Loucy (cell line): Measurements from ENCODE around the gene CANT1.

Experiments used
- H2AFZ ChIP-seq: fragments of 200-600 bp; sonication (generic); 2 replicates; pipeline ENCODE4 v1.6.0; 2016; ENCODE audit warnings: antibody characterized with exemption, mild to moderate bottlenecking, low read length, moderate library complexity
- H3F3A ChIP-seq: fragments of 200-600 bp; 2 replicates; pipeline ENCODE4 v1.6.0; 2016; ENCODE audit warnings: antibody characterized with exemption, low read depth, mild to moderate bottlenecking
- H3K27me3 ChIP-seq: fragments of 200-600 bp; sonication (generic); 2 replicates; pipeline ENCODE4 v1.6.1; 2014; ENCODE audit warnings: low read length, mild to moderate bottlenecking; ENCODE audit not compliant: insufficient read depth, poor library complexity, severe bottlenecking
- H3K36me3 ChIP-seq: fragments of 200-600 bp; sonication (generic); 2 replicates; pipeline ENCODE4 v1.6.1; 2016; ENCODE audit warnings: low read length; ENCODE audit not compliant: insufficient read depth
- H3K4me1 ChIP-seq: fragments of 200-600 bp; sonication (generic); 2 replicates; pipeline ENCODE4 v1.5.1; 2014; ENCODE audit warnings: low read length, mild to moderate bottlenecking; ENCODE audit not compliant: insufficient read depth, poor library complexity, severe bottlenecking
- H3K4me2 ChIP-seq: fragments of 200-600 bp; sonication (generic); 2 replicates; pipeline ENCODE4 v1.6.0; 2014; ENCODE audit warnings: antibody characterized with exemption, low read length, low read depth, mild to moderate bottlenecking; ENCODE audit not compliant: poor library complexity, severe bottlenecking
- H3K4me3 ChIP-seq: fragments of 200-600 bp; sonication (generic); 2 replicates; pipeline ENCODE4 v1.5.1; 2014; ENCODE audit warnings: low read length, mild to moderate bottlenecking, mixed read lengths; ENCODE audit not compliant: poor library complexity, severe bottlenecking
- H3K79me2 ChIP-seq: fragments of 200-600 bp; sonication (generic); 2 replicates; pipeline ENCODE4 v1.6.1; 2014; ENCODE audit warnings: low read length; ENCODE audit not compliant: insufficient read depth
- H3K9ac ChIP-seq: fragments of 200-600 bp; sonication (generic); 2 replicates; pipeline ENCODE4 v1.6.0; 2014; ENCODE audit warnings: mild to moderate bottlenecking, low read depth, low read length, moderate library complexity; ENCODE audit not compliant: poor library complexity, severe bottlenecking
- H3K9me2 ChIP-seq: fragments of 200-600 bp; sonication (generic); replicated peaks from 2 replicates; pipeline ENCODE4 v1.6.1; 2016; ENCODE audit warnings: low read depth, low read length, mixed read lengths
- H3K9me3 ChIP-seq: fragments of 200-600 bp; sonication (generic); 2 replicates; pipeline ENCODE4 v1.6.1; 2014; ENCODE audit warnings: mild to moderate bottlenecking, antibody characterized with exemption, low read length, low read depth; ENCODE audit not compliant: insufficient read depth
- H4K20me1 ChIP-seq: fragments of 200-600 bp; sonication (generic); 2 replicates; pipeline ENCODE4 v1.6.0; 2014; ENCODE audit warnings: antibody characterized with exemption, low read length, mild to moderate bottlenecking; ENCODE audit not compliant: insufficient read depth, poor library complexity, severe bottlenecking
- CTCF ChIP-seq: fragments of 200-600 bp; sonication (generic); conservative IDR thresholded peaks from 2 replicates; pipeline ENCODE4 v1.5.1; 2014; ENCODE audit warnings: mild to moderate bottlenecking, antibody characterized with exemption, low read length
- EZH2phosphoT487 ChIP-seq: fragments of 200-600 bp; IDR thresholded peaks from 2 replicates; pipeline ENCODE4 v1.6.1; 2018; ENCODE audit warnings: antibody characterized with exemption, mild to moderate bottlenecking, moderate library complexity, borderline replicate concordance

CANT1 gene

DNA sequence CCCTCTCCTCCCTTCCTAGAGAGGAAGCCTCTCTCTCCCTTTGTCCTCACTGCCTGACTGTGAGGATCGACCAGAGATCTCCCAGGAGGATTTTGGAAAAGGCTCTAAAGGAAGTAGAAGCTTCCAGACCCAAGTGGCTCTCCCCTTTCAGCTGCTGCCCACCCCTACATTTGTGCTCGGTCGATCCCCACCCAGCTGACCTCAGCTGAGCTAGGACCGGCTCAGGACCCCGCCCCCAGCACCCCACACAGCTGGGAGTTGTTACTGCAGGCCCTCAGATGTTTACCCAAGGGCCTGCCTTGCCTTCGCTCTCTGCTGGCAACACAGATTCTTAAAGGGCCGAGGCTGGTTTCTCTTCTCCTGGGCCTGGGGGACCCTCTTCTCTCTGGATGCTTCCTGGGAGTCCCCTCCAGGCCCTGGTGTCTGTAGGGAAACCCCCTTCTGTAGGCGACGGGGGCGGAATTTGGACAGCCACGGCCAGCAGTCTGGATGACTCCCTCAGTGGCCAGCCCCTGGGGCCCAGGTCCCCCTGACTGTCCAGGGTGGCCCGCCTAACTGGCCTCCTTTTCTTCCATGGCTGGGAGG is 57.5 kb downstream of the CANT1 start:
- no peaks in the 10 kb centered on the region for H3K9me3 ChIP-seq
- no peaks in the 10 kb centered on the region for H3K4me1 ChIP-seq
- no peaks in the 10 kb centered on the region for H3K36me3 ChIP-seq
- no peak overlapping the region for H3K4me3 ChIP-seq
- H2AFZ ChIP-seq = no peak overlapping the region
- H3K9ac ChIP-seq = no peak overlapping the region
- no peaks in the 10 kb centered on the region for H3F3A ChIP-seq
- no peaks in the 10 kb centered on the region for H4K20me1 ChIP-seq
- no peak for TF ChIP-seq EZH2phosphoT487
- TF ChIP-seq CTCF = no peak
- no peaks in the 10 kb centered on the region for H3K79me2 ChIP-seq
- no peaks in the 10 kb centered on the region for H3K9me2 ChIP-seq
- H3K4me2 ChIP-seq = no peak overlapping the region
- H3K27me3 ChIP-seq = no peaks in the 10 kb centered on the region

- Histone ChIP-seq H3K27me3 (no peaks in the 10 kb centered on the region), H3K9me2 (no peaks in the 10 kb centered on the region), H3K4me2 (no peak overlapping the region), H2AFZ (no peak overlapping the region), H4K20me1 (no peaks in the 10 kb centered on the region), H3K4me3 (no peak overlapping the region), H3K36me3 (no peaks in the 10 kb centered on the region), H3F3A (no peaks in the 10 kb centered on the region), H3K9ac (no peak overlapping the region), H3K79me2 (no peaks in the 10 kb centered on the region), H3K9me3 (no peaks in the 10 kb centered on the region), H3K4me1 (no peaks in the 10 kb centered on the region)
- no peak for TF ChIP-seq CTCF
- TF ChIP-seq EZH2phosphoT487 = no peak
Observed at GRCh38 chr17:78950870-78951269, 58.7 kb downstream of the CANT1 start.

DNA sequence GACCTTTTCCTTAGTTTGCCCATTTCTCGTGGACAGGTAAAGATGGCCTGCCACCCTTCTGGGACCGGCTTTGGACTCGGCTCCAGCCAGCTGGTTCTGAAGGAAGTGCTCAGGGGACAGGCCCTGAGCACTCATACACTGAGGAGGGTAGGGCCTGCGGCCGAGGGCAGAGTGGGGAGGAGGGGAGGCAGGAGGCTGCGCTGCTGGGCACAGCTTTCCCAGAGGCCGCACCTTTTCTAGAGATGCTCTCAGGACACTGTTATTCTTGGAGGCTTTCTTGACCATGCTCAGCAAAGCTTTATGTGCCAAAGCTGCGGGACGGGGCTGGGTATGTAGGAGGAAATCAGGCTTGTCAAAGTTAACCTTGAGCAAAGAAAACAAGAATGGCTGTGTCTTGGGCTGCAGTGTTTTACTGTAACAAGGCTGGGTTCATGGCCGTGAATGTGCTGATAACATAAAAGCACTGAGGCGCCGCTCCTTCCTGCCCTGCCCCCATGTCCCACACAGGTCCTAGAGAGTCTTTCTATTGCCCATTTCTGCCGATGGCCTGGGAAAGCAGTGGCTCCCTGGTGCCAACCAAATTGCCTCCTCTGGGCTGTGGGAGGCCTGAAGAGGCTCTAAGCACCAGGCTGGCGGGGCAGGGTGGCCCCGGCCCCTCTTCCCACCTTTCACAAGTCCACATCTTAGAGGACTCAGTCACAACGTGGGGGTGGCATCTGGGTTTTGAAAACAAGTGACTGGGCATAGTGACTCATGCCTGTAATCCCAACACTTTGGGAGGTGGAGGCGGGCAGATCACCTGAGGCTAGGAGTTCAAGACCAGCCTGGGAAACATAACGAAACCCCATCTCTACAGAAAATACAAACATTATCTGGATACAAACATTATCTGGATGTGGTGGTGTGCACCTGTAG is 62.1 kb downstream of the CANT1 start:
- H3K4me3 ChIP-seq = no peak overlapping the region
- no peaks in the 10 kb centered on the region for H3K79me2 ChIP-seq
- no peak overlapping the region for H3K4me2 ChIP-seq
- no peak overlapping the region for H2AFZ ChIP-seq
- H3F3A ChIP-seq = no peaks in the 10 kb centered on the region
- H3K36me3 ChIP-seq = no peaks in the 10 kb centered on the region
- H3K27me3 ChIP-seq = no peaks in the 10 kb centered on the region
- no peaks in the 10 kb centered on the region for H3K9me3 ChIP-seq
- no peak overlapping the region for H3K9ac ChIP-seq
- no peaks in the 10 kb centered on the region for H3K9me2 ChIP-seq
- no peak for TF ChIP-seq EZH2phosphoT487
- TF ChIP-seq CTCF = no peak
- H3K4me1 ChIP-seq = no peaks in the 10 kb centered on the region
- no peaks in the 10 kb centered on the region for H4K20me1 ChIP-seq
